Body of pancreas (tissue), 4 donors: ENCODE results near the gene NFIA. TPM values are rescaled to one million over a fixed set of nuclear protein-coding genes. Genes with fewer than 3 reads are reported as not detected.
"Not testable (repeated sequence)": the region's sequence is repeated elsewhere in the genome, so short reads cannot be mapped to it uniquely, and the experiment has no call there.

ENCODE experiments used
- ATAC-seq: fragments of 150-250 bp; one replicate; pipeline ENCODE4 v1.9.1; 2016
- DNase-seq, 4 donors: peaks; one replicate each; pipeline ENCODE4 v3.0.0-alpha.2; 2019
- H3K27ac ChIP-seq, 4 donors: fragments of 200-600 bp; sonication (generic); 1 replicate in 3 of 4; 2 replicates in 1 of 4; pipeline versions ENCODE4 v1.5.1 to v1.6.1; 2016 to 2019; ENCODE audit warnings: mild to moderate bottlenecking in 1 of 4, mixed read lengths in 1 of 4, moderate library complexity in 1 of 4
- H3K27me3 ChIP-seq, 2 donors: fragments of 200-600 bp; sonication (generic); one replicate each; pipeline ENCODE4 v1.6.0; 2016; ENCODE audit warnings: mild to moderate bottlenecking in 1 of 2
- H3K36me3 ChIP-seq, 2 donors: fragments of 200-600 bp; sonication (generic); replicated peaks in 1 of 2; 2 replicates each; pipeline ENCODE4 v1.5.1; 2016; ENCODE audit warnings: low read depth in 2 of 2; ENCODE audit not compliant: insufficient read depth in 1 of 2
- H3K4me1 ChIP-seq: fragments of 200-600 bp; sonication (generic); one replicate; pipeline ENCODE4 v1.6.0; 2016
- H3K4me3 ChIP-seq, 2 donors: fragments of 200-600 bp; sonication (generic); 1 replicate in 1 of 2; 2 replicates in 1 of 2; pipeline ENCODE4 v1.5.1; 2016 to 2019
- H3K9me3 ChIP-seq, 3 donors: fragments of 200-600 bp; sonication (generic); 1 replicate in 2 of 3; 2 replicates in 1 of 3; pipeline ENCODE4 v1.5.1; 2016
- POLR2A ChIP-seq, 3 donors: fragments of 450-650 bp; IDR thresholded peaks; one replicate each; pipeline ENCODE4 v1.6.1; 2016; ENCODE audit warnings: antibody characterized with exemption in 3 of 3, mild to moderate bottlenecking in 2 of 3
- WGBS, 2 donors: methylation state at CpG; one replicate each; pipeline ENCODE4 v1.1.5; 2017; 5-methylcytosine and 5-hydroxymethylcytosine counted together
- intact Hi-C: fragments of 100-400 bp; cut with DNase I; formaldehyde crosslinking; loops from one replicate; pipeline ENCODE4 v1.15.1; 2023
- total RNA-seq, 2 donors: library from RNA; depleted of rRNA; stranded (reverse); fragments of >200 nt; gene quantifications; one replicate each; pipeline ENCODE4 v1.1.0, GENCODE V29; 2016
- TF ChIP-seq, protein P1 (sequence below), 7 experiments: fragments of 450-650 bp in 4 of 7; fragments of 200-600 bp in 3 of 7; sonication (generic) in 3 of 7; IDR thresholded peaks; one replicate each; pipeline ENCODE4 v1.5.1; 2016 to 2019; ENCODE audit warnings: antibody characterized with exemption in 7 of 7

The NFIA gene
- total RNA-seq, 2 donors from 2014 or later: 21.5 to 32.3 TPM

DNA sequence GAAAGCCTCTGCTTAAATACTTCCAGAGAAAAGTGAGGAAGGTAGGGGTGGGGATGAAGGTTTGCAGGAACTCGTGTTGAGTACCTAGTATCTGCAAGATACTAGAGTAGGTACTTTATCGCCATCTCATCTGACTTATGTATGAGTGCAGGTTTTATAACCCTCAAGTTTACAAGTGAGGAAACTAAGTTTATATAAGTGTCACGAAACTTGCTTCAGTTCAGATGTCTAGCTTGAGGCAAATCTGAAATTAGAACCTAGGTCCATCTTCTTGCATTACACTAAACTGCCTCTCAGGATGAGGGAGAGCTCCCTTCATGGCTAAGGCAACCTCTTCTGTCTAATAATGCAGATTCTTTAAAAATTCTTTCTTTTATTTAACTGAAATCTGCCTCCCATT lies 43.5 kb downstream of the NFIA start:
- H3K4me3 ChIP-seq: no peak overlapping the region
- ATAC-seq (no peak), DNase-seq (no peak)
- H3K27ac ChIP-seq: peak overlapping the region in 3 of 4 donors; percentile 21 to 65 (median 36)
- peaks cover 42% of the 10 kb centered on the region for H3K4me1 ChIP-seq
- H3K27me3 ChIP-seq: no peaks in the 10 kb centered on the region
- no peaks in the 10 kb centered on the region for H3K9me3 ChIP-seq
- no peak for TF ChIP-seq POLR2A (IDR thresholded peaks at IDR 0.05)
- TF ChIP-seq, protein P1, sequence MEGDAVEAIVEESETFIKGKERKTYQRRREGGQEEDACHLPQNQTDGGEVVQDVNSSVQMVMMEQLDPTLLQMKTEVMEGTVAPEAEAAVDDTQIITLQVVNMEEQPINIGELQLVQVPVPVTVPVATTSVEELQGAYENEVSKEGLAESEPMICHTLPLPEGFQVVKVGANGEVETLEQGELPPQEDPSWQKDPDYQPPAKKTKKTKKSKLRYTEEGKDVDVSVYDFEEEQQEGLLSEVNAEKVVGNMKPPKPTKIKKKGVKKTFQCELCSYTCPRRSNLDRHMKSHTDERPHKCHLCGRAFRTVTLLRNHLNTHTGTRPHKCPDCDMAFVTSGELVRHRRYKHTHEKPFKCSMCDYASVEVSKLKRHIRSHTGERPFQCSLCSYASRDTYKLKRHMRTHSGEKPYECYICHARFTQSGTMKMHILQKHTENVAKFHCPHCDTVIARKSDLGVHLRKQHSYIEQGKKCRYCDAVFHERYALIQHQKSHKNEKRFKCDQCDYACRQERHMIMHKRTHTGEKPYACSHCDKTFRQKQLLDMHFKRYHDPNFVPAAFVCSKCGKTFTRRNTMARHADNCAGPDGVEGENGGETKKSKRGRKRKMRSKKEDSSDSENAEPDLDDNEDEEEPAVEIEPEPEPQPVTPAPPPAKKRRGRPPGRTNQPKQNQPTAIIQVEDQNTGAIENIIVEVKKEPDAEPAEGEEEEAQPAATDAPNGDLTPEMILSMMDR (IDR thresholded peaks at IDR 0.05): no peak
- intact Hi-C loops: no loop called here
- WGBS, 2 donors: 67 to 78% methylated on average over 3 of the region's 3 CpGs
- no peaks in the 10 kb centered on the region for H3K36me3 ChIP-seq

DNA sequence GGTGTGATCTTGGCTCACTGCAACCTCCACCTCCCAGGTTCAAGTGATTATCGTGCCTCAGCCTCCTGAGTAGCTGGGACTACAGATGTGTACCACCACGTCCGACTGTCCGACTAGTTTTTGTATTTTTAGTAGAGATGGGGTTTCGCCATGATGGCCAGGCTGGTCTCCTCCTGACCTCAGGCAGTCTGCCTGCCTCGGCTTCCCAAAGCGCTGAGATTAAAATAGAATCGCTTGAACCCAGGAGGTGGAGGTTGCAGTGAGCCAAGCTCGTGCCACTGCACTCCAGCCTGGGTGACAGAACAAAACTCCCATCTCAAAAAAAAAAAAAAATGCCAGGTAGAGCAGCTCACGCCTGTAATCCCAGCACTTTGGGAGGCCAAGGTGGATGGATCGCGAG lies 44.5 kb downstream of the NFIA start:
- H3K9me3 ChIP-seq: not testable (repeated sequence)

DNA sequence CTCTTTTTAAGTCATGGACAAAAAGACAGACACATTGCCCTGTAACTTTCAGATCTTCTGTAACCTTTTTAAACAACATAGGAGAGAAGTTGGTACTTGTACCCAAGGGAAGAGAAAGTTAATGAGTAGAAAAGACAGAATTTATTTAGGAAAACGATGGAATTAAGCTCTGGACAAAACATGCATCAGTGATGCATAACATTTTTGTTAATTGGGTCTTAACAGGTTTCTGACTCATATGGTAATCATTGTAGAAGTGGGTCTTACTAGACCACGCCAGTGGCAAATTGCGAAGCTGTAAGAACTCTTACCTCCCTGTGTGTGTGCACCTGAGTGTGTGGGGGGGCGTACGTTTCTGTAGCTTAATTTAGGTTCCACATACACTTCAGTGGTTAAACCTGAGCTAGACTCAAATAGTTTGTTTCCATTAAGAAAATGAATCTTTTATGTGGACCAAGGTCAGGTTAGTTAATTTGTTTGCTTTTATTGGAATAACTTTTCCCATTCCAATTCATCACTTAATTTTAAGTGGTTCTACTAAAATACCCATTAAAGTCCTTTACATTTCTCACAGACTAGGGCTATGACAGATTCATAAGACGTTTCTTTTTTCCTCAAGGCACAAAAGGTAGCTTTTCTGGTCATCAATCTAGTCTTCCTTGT lies 48.1 kb downstream of the NFIA start:
- DNase-seq: no peak
- Histone ChIP-seq H3K4me3 (no peak overlapping the region), H3K27me3 (no peaks in the 10 kb centered on the region), H3K27ac (no peak overlapping the region), H3K36me3 (no peaks in the 10 kb centered on the region), H3K4me1 (peaks cover 26% of the 10 kb centered on the region), H3K9me3 (no peaks in the 10 kb centered on the region)
- intact Hi-C loops: no loop called here
- TF ChIP-seq, protein P1 (IDR thresholded peaks at IDR 0.05): no peak
- no peak for TF ChIP-seq POLR2A (IDR thresholded peaks at IDR 0.05)
- WGBS, 2 donors: 78 to 80% methylated on average over 6 of the region's 6 CpGs
- ATAC-seq: no peak

More for the DNA sequence above, 44.5 kb downstream of the NFIA start:
- ATAC-seq, H3K4me3 ChIP-seq, H3K36me3 ChIP-seq, H3K27ac ChIP-seq, H3K27me3 ChIP-seq, intact Hi-C loops, DNase-seq: not testable (repeated sequence)
- 97 to 98% methylated on average over 12 of the region's 12 CpGs for WGBS, 2 donors
- peaks cover 40% of the 10 kb centered on the region for H3K4me1 ChIP-seq

DNA sequence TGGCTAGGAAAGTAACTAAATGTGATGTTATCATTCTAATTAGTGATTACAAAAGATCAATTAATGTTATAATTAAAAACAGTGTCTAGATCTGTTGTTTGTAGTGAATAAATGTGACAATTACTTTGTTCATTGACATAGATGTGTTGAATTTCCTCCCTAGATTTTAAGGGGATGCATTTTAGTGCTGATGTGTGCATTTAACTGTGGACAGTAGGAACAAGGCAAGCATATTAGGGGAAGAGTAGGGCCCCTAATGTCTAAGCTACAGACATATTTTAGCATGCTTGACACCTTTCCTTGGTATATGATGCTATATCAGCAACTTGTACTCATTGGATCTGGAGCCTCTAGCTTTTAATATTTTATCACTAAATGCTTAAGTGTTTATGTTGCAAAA lies 48.9 kb downstream of the NFIA start:
- no peak for ATAC-seq
- H3K9me3 ChIP-seq: no peaks in the 10 kb centered on the region
- intact Hi-C loops: no loop called here

DNA sequence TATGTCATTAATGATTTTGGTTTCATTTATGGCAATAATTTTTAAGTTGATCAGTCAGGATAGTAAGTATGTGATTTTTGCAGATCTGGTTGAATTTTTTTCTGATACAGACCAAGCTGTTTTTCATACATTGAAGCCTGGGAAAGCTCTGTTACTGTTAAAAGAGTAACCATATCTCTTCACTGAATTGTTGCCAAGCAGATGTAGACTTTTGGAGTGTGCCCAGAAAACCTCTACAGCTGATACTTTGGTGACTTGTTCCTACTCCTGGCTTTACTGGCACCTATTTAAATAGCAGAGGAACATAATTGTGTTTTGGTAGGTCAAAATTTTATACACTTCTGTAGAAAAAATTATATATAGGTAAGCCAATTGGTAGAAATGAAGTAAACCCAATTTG lies 49.4 kb downstream of the NFIA start:
- TF ChIP-seq, protein P1 (IDR thresholded peaks at IDR 0.05): no peak
- TF ChIP-seq POLR2A (IDR thresholded peaks at IDR 0.05): no peak
- Histone ChIP-seq H3K4me3 (no peak overlapping the region), H3K9me3 (no peaks in the 10 kb centered on the region), H3K27ac (peak overlapping the region in 1 of 4 donors; percentile 67), H3K27me3 (no peaks in the 10 kb centered on the region), H3K36me3 (no peaks in the 10 kb centered on the region), H3K4me1 (peaks cover 20% of the 10 kb centered on the region)
- intact Hi-C loops: no loop called here
- DNase-seq (peak in 1 of 4 donors; percentile 29), ATAC-seq (no peak)

More for the DNA sequence above, 48.9 kb downstream of the NFIA start:
- TF ChIP-seq, protein P1 (IDR thresholded peaks at IDR 0.05): no peak
- no peak for TF ChIP-seq POLR2A (IDR thresholded peaks at IDR 0.05)
- H3K4me1 ChIP-seq: peaks cover 20% of the 10 kb centered on the region
- no peaks in the 10 kb centered on the region for H3K36me3 ChIP-seq
- H3K4me3 ChIP-seq: no peak overlapping the region
- no peak for DNase-seq
- no peak overlapping the region for H3K27ac ChIP-seq
- H3K27me3 ChIP-seq: no peaks in the 10 kb centered on the region
